KBM-7 (cell line): ENCODE results near the gene PCDHGA1.
"Not testable (repeated sequence)": the region's sequence is repeated elsewhere in the genome, so short reads cannot be mapped to it uniquely, and the experiment has no call there.

Experiments
- DNase-seq: peaks from one replicate; pipeline ENCODE4 v3.0.0-alpha.2; 2015
- in situ Hi-C: fragments of 300-500 bp; cut with MboI; formaldehyde crosslinking; loops from 2 replicates; pipeline ENCODE4 v1.14.3; 2020; ENCODE audit warnings: low sequenced_read_pairs, low pct_unique_long_range_greater_than_20kb, mixed read lengths

Gene PCDHGA1

GRCh38 chr5:141421489-141421855 lies 91.2 kb downstream of the PCDHGA1 start:
- no peak for DNase-seq
- in situ Hi-C loops, result no loop called here

DNA sequence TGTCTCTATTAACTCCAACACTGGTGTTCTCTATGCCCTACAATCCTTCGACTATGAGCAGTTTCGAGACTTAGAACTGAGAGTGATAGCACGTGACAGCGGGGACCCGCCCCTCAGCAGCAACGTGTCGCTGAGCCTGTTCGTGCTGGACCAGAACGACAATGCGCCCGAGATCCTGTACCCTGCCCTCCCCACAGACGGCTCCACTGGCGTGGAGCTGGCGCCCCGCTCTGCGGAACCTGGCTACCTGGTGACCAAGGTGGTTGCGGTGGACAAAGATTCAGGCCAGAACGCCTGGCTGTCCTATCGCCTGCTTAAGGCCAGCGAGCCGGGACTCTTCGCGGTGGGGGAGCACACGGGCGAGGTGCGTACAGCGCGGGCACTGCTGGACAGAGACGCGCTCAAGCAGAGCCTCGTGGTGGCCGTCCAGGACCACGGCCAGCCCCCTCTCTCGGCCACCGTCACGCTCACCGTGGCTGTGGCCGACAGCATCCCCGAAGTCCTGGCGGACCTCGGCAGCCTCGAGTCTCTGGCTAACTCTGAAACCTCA lies 92.5 kb downstream of the PCDHGA1 start:
- DNase-seq, result no peak
- in situ Hi-C loops, result no loop called here

- DNase-seq, result no peak
- in situ Hi-C loops, result no loop called here
Observed at GRCh38 chr5:141427783-141428426, 97.6 kb downstream of the PCDHGA1 start.

DNA sequence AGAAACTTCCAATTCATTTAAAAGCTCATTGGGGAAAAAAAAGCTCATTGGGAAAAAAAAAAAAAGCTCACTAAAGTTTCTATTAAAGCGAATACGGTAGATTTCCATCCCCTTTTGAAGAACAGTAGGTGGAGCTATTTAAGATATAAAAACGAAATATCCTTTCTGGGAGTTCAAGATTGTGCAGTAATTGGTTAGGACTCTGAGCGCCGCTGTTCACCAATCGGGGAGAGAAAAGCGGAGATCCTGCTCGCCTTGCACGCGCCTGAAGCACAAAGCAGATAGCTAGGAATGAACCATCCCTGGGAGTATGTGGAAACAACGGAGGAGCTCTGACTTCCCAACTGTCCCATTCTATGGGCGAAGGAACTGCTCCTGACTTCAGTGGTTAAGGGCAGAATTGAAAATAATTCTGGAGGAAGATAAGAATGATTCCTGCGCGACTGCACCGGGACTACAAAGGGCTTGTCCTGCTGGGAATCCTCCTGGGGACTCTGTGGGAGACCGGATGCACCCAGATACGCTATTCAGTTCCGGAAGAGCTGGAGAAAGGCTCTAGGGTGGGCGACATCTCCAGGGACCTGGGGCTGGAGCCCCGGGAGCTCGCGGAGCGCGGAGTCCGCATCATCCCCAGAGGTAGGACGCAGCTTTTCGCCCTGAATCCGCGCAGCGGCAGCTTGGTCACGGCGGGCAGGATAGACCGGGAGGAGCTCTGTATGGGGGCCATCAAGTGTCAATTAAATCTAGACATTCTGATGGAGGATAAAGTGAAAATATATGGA lies 100.2 kb downstream of the PCDHGA1 start, which contains the start of gene PCDHGA12:
TSS of gene PCDHGA12 (plus strand) at position 176 of the 782 bp plus-strand sequence. CDS start at position 429, 253 bp downstream.
- in situ Hi-C loops, result no loop called here
- DNase-seq, result no peak

DNA sequence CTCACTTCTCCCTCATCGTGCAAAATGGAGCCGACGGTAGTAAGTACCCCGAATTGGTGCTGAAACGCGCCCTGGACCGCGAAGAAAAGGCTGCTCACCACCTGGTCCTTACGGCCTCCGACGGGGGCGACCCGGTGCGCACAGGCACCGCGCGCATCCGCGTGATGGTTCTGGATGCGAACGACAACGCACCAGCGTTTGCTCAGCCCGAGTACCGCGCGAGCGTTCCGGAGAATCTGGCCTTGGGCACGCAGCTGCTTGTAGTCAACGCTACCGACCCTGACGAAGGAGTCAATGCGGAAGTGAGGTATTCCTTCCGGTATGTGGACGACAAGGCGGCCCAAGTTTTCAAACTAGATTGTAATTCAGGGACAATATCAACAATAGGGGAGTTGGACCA lies 101.0 kb downstream of the PCDHGA1 start:
- in situ Hi-C loops, result no loop called here
- no peak for DNase-seq

- in situ Hi-C loops, DNase-seq: not testable (repeated sequence)
Observed at GRCh38 chr5:141432308-141432707, 102.0 kb downstream of the PCDHGA1 start.

- in situ Hi-C loops, DNase-seq: not testable (repeated sequence)
Observed at GRCh38 chr5:141432726-141433125, 102.4 kb downstream of the PCDHGA1 start.

DNA sequence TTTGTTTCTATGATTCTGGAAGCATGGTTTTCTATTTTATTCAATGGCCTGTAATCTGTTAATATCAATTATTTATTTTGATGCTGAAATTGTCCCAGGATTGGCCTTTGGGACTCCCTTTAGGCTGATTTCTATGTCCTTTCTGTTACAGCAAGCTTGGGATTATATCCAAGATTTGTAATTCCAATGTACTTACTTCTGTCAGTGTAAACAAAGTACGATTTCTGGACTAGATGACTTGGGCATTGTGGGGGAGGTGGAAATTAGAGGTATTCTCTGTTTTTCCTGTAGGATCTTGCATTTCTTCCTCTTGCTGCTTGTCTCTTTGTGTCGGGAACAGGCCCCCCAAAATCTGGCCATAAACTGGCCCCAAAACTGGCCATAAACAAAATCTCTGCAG lies 103.7 kb downstream of the PCDHGA1 start:
- no peak for DNase-seq
- in situ Hi-C loops, result no loop called here

DNA sequence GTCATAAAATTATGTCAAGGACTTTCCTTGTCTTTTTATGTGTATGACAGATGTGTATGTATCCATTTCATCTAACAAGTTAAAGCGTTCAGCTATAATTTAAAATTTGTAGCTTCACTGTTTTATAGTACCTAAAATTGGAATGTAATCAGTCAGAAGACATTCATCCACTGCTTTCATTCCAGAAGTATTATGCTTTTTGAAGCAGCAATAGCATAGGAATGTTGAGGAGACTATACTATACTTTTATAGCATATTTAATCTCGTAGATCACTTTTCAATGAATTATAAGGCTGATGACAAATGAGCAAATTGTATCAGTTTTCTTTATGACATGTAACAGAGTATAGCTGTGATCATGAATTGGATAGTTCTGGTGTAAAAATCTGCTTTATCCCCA lies 106.9 kb downstream of the PCDHGA1 start:
- DNase-seq, result no peak
- in situ Hi-C loops, result no loop called here

DNA sequence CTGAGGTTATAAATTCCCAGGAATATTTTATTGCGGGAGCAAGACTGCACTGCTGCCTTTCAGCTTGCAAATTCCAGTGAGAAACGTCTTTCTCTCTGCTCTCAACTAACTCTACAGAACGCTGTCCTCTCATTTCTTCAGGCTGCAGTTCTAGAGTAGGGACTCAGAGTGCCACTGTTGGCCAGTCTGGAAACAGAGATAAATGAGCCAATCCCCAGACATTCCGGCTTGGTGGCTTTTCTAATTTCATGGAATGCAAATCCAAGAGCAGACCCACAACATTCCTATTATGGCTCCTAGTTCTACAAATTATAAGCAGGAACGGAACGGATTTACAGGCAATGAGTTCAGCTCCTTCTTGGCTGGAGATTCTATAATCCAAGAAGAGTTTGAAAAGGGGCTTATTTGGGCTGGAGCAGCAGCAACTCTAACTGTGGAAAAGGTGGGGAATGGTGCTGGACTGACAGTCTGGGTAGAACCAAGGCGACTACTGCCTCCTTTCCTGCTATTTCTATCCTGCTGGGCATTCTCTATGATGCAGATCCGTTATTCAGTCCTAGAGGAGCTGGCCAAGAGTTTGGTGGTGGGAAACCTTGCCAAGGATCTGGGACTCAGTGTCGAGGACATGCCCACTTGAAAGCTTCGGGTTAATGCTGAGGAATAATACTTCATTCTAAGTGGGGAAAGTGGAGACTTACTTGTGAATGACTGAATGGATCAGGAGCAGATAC lies 109.3 kb downstream of the PCDHGA1 start:
- in situ Hi-C loops, result no loop called here
- DNase-seq, result no peak

DNA sequence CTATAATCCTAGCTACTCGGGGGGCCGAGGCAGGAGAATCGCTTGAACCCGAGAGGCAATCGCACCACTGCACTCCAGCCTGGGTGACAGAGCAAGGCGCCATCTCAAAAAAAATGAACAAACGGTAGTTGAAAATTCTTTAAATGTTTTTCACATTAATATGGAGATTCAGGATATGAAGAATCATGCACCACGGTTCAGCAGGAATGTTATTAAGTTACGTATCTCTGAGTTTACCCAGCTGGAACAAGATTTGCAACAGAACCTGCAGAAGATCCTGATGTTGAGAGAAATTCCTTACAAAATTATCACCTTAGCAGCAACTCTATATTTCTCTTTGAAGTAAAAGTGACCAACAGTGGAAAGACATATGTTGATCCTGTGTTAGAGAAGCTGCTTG lies 110.0 kb downstream of the PCDHGA1 start:
- in situ Hi-C loops, result no loop called here
- no peak for DNase-seq

- in situ Hi-C loops, result no loop called here
- DNase-seq, result no peak
Observed at GRCh38 chr5:141441571-141442170, 111.4 kb downstream of the PCDHGA1 start.

DNA sequence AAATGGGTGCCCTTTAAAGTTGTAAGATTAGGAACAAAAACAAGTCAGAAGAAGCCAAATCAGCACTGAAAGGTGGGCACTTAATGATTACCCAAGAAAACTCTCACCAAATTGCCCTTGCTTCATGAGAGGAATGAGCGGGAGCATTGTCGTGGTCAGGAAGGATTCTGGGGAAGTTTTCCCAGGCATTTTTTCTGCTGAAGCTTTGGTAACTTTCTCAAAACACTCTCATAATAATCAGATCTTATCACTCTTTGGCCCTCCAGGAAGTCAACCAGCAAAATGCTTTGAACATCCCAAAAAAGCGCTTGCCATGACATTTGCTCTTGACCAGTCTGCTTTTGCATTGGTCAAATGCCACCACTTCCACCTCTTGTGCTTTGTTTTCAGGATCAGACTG lies 135.0 kb downstream of the PCDHGA1 start:
- in situ Hi-C loops, result no loop called here
- no peak for DNase-seq

DNA sequence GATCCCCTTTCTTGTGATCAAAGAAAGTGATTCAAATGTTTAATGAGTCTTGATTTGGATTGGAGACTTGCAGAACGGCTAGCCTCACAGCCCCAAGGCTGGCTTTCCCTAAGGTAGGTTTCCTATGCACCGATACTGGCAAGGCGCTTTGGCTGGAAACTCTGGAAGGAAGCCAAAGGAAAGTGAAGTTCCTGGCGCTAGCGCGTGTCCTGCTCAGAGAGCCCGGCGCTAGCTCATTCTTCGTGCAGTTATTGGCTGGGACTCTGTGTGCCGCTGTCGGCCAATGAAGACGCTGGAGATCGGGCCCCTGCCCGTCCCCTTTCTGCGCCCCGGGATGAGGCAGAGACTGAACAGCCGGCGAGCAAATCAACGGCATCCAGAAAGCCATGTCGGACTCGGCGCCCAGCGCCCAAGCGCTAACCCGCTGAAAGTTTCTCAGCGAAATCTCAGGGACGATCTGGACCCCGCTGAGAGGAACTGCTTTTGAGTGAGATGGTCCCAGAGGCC lies 145.4 kb downstream of the PCDHGA1 start, which contains the start of gene PCDHGC3:
TSS of gene PCDHGC3 (plus strand) at position 342 of the 507 bp plus-strand sequence. CDS start at position 493, 151 bp downstream.
- peak; percentile 88 for DNase-seq
- in situ Hi-C loops, result no loop called here

DNA sequence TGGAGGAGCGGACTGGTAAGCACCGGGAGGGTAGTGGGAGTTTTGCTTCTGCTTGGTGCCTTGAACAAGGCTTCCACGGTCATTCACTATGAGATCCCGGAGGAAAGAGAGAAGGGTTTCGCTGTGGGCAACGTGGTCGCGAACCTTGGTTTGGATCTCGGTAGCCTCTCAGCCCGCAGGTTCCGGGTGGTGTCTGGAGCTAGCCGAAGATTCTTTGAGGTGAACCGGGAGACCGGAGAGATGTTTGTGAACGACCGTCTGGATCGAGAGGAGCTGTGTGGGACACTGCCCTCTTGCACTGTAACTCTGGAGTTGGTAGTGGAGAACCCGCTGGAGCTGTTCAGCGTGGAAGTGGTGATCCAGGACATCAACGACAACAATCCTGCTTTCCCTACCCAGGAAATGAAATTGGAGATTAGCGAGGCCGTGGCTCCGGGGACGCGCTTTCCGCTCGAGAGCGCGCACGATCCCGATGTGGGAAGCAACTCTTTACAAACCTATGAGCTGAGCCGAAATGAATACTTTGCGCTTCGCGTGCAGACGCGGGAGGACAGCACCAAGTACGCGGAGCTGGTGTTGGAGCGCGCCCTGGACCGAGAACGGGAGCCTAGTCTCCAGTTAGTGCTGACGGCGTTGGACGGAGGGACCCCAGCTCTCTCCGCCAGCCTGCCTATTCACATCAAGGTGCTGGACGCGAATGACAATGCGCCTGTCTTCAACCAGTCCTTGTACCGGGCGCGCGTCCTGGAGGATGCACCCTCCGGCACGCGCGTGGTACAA lies 146.0 kb downstream of the PCDHGA1 start:
- no peak for DNase-seq
- in situ Hi-C loops, result no loop called here

- no peak for DNase-seq
- in situ Hi-C loops, result no loop called here
Observed at GRCh38 chr5:141477044-141477575, 146.8 kb downstream of the PCDHGA1 start.

- no peak for DNase-seq
- in situ Hi-C loops, result no loop called here
Observed at GRCh38 chr5:141477815-141478214, 147.5 kb downstream of the PCDHGA1 start.

GRCh38 chr5:141478321-141478945 lies 148.1 kb downstream of the PCDHGA1 start:
- in situ Hi-C loops, result no loop called here
- DNase-seq, result no peak
